ENCODE data around the gene ANKRD34B. TPM values are rescaled to one million over a fixed set of nuclear protein-coding genes. Genes with fewer than 3 reads are reported as not detected.

ANKRD34B gene
- total RNA-seq, 1 donor from 2014 or later, result 0.07 TPM

- Mint-ChIP-seq H3K9me3 (no peaks in the 10 kb centered on the region), H3K27me3 (no peaks in the 10 kb centered on the region), H3K36me3 (peaks cover 11% of the 10 kb centered on the region), H3K4me1 (ENCODE audit: unreplicated experiment) (no peaks in the 10 kb centered on the region), H3K4me3 (no peak overlapping the region), H3K27ac (no peak overlapping the region)
- no peak for DNase-seq (ENCODE audit: extremely low spot score, unreplicated experiment)
- TF ChIP-seq CTCF (conservative IDR thresholded peaks at IDR 0.05), result no peak
Measured at GRCh38 chr5:80509362-80509761, 60.7 kb downstream of the ANKRD34B start.

- Mint-ChIP-seq H3K36me3 (peaks cover 11% of the 10 kb centered on the region), H3K9me3 (no peaks in the 10 kb centered on the region), H3K27ac (no peak overlapping the region), H3K4me1 (ENCODE audit: unreplicated experiment) (no peaks in the 10 kb centered on the region), H3K4me3 (no peak overlapping the region), H3K27me3 (no peaks in the 10 kb centered on the region)
- TF ChIP-seq CTCF (conservative IDR thresholded peaks at IDR 0.05), result no peak
- no peak for DNase-seq (ENCODE audit: extremely low spot score, unreplicated experiment)
Measured at GRCh38 chr5:80508844-80509243, 61.2 kb downstream of the ANKRD34B start.

- H3K27me3 Mint-ChIP-seq, result no peaks in the 10 kb centered on the region
- H3K9me3 Mint-ChIP-seq, result no peaks in the 10 kb centered on the region
- H3K36me3 Mint-ChIP-seq, result peaks cover 7% of the 10 kb centered on the region
- DNase-seq (ENCODE audit: extremely low spot score, unreplicated experiment), result no peak
- no peak overlapping the region for H3K27ac Mint-ChIP-seq
- no peaks in the 10 kb centered on the region for H3K4me1 Mint-ChIP-seq (ENCODE audit: unreplicated experiment)
- no peak overlapping the region for H3K4me3 Mint-ChIP-seq
- no peak for TF ChIP-seq CTCF (conservative IDR thresholded peaks at IDR 0.05)
Measured at GRCh38 chr5:80507663-80508062, 62.4 kb downstream of the ANKRD34B start.

Other genes starting within 250 kb of the ANKRD34B start
- 42.2 and 55.0 TPM in 2 replicates for gene ZFYVE16, start 162.2 kb downstream of the ANKRD34B start, total RNA-seq (ENCODE audit: low replicate concordance)
- 2.9 and 3.0 TPM in 2 replicates for gene FAM151B, start 82.2 kb downstream of the ANKRD34B start, total RNA-seq (ENCODE audit: low replicate concordance)
- gene MSH3, start 84.4 kb upstream of the ANKRD34B start, total RNA-seq (ENCODE audit: low replicate concordance), result 10.4 and 13.9 TPM in 2 replicates
- 24.8 and 55.1 TPM in 2 replicates for gene DHFR, start 84.7 kb upstream of the ANKRD34B start, total RNA-seq (ENCODE audit: low replicate concordance)

Data from type B pancreatic cell (in vitro differentiated cells).